Caco-2 (cell line): ENCODE measurements around the gene RAB24. TPM values are rescaled to one million over a fixed set of nuclear protein-coding genes. Genes with fewer than 3 reads are reported as not detected.

ENCODE experiments used
- BruUV-seq: library from RNA; stranded (reverse); fragments of 400-500 nt; replicated peaks from 2 replicates; lab custom pipeline; 2021; lab: Mats Ljungman, UMichigan
- CTCF ChIA-PET: fragments of 300-600 bp; sonication (Branson Sonifier 250); formaldehyde crosslinking; loops from one replicate; lab custom pipeline; 2022; ENCODE audit warnings: antibody characterized with exemption; lab: Charles Lee
- POLR2A ChIA-PET: fragments of 300-600 bp; sonication (Branson Sonifier 250); formaldehyde crosslinking; loops from one replicate; lab custom pipeline; 2022; ENCODE audit warnings: antibody characterized with exemption; lab: Charles Lee
- DNase-seq, 2 experiments: peaks; one replicate each; pipeline versions ENCODE4 v3.0.0 to v3.0.0-alpha.2; 2020 to 2022
- H3K27me3 ChIP-seq: replicated peaks from 2 replicates; pipeline ENCODE4 v1.6.0; 2011; ENCODE audit warnings: low read length; ENCODE audit not compliant: control insufficient read depth, insufficient read depth
- H3K36me3 ChIP-seq: 2 replicates; pipeline ENCODE4 v1.5.1; 2011; ENCODE audit warnings: low read length; ENCODE audit not compliant: control insufficient read depth, insufficient read depth
- H3K4me1 ChIP-seq: fragments of 250-450 bp; sonication (Bioruptor Pico); 2 replicates; pipeline ENCODE4 v1.5.1; 2020; ENCODE audit warnings: mild to moderate bottlenecking
- H3K4me3 ChIP-seq: 2 replicates; pipeline ENCODE4 v1.5.1; 2011; ENCODE audit warnings: low read depth, mild to moderate bottlenecking, control low read depth, low read length
- H3K9me3 ChIP-seq: fragments of 250-450 bp; sonication (Bioruptor Pico); 2 replicates; pipeline ENCODE4 v1.5.1; 2020; ENCODE audit warnings: mild to moderate bottlenecking, moderate library complexity
- H3K27ac Mint-ChIP-seq: one replicate; pipeline ENCODE4 v1.8.0; 2022; ENCODE audit warnings: mixed read lengths; ENCODE audit not compliant: unreplicated experiment
- H3K27me3 Mint-ChIP-seq: one replicate; pipeline ENCODE4 v1.8.0; 2022; ENCODE audit warnings: mixed read lengths; ENCODE audit not compliant: insufficient read depth, unreplicated experiment
- H3K36me3 Mint-ChIP-seq: one replicate; pipeline ENCODE4 v1.8.0; 2022; ENCODE audit warnings: mild to moderate bottlenecking, mixed read lengths; ENCODE audit not compliant: insufficient read depth, unreplicated experiment
- H3K4me1 Mint-ChIP-seq: one replicate; pipeline ENCODE4 v1.8.0; 2022; ENCODE audit warnings: low read depth, mixed read lengths; ENCODE audit not compliant: unreplicated experiment
- H3K4me3 Mint-ChIP-seq: one replicate; pipeline ENCODE4 v1.8.0; 2022; ENCODE audit warnings: mild to moderate bottlenecking, moderate library complexity, mixed read lengths; ENCODE audit not compliant: unreplicated experiment
- H3K9me3 Mint-ChIP-seq: one replicate; pipeline ENCODE4 v1.8.0; 2022; ENCODE audit warnings: mixed read lengths; ENCODE audit not compliant: unreplicated experiment
- intact Hi-C: fragments of 100-400 bp; cut with micrococcal nuclease; formaldehyde crosslinking; loops from one replicate; pipeline ENCODE4 v1.10.0; 2022; ENCODE audit not compliant: unreplicated experiment
- total RNA-seq: library from RNA; stranded (reverse); gene quantifications from 2 replicates; pipeline ENCODE4 v1.2.3, GENCODE V29; 2022
- TF ChIP-seq, protein P1 (sequence below), 2 experiments: fragments of 200-600 bp in 1 of 2; IDR thresholded peaks; 1 replicate in 1 of 2; 2 replicates in 1 of 2; pipeline versions ENCODE4 v1.5.1 to v1.8.0; 2011 to 2022; ENCODE audit warnings: antibody characterized with exemption in 1 of 2, control low read depth in 1 of 2, inconsistent platforms in 1 of 2, low read depth in 1 of 2, low read length in 1 of 2, mild to moderate bottlenecking in 1 of 2, moderate library complexity in 1 of 2; ENCODE audit not compliant: insufficient read depth in 1 of 2, severe bottlenecking in 1 of 2, unreplicated experiment in 1 of 2

Gene RAB24
- total RNA-seq, 1 experiment from 2014 or later, result 29.9 TPM

DNA sequence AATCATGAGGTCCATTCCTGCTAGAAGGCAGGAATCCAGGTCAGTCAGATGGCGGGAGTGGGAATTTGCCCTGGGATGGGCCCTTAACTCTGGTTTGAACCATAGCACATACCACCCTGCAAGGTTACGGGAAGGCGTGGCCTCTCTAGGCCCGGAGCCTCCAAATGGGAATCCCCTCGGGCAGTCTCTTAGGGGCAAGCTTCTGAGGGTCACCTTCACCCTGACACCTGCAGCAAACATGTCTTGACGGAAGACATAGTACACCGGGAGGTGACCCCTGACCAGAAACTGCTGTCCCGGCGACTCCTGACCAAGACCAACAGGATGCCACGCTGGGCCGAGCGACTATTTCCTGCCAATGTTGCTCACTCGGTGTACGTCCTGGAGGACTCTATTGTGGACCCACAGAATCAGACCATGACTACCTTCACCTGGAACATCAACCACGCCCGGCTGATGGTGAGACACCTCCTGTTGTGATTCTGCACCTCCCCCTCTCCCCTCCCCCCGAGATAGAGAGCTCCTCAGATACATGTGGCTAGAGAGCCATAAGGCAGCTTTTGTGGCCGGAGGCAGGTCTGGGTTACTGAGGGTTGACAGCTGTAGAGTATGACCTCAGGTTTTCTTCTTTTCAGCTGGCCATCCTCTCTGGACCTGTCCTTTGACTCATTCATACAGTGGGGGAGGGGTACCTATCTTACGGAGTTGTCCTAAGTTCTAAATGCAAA is 1.0 kb upstream of the RAB24 start:
- TF ChIP-seq, protein P1, sequence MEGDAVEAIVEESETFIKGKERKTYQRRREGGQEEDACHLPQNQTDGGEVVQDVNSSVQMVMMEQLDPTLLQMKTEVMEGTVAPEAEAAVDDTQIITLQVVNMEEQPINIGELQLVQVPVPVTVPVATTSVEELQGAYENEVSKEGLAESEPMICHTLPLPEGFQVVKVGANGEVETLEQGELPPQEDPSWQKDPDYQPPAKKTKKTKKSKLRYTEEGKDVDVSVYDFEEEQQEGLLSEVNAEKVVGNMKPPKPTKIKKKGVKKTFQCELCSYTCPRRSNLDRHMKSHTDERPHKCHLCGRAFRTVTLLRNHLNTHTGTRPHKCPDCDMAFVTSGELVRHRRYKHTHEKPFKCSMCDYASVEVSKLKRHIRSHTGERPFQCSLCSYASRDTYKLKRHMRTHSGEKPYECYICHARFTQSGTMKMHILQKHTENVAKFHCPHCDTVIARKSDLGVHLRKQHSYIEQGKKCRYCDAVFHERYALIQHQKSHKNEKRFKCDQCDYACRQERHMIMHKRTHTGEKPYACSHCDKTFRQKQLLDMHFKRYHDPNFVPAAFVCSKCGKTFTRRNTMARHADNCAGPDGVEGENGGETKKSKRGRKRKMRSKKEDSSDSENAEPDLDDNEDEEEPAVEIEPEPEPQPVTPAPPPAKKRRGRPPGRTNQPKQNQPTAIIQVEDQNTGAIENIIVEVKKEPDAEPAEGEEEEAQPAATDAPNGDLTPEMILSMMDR (IDR thresholded peaks at IDR 0.05; ENCODE audit: insufficient read depth in 1 of 2, low read depth in 1 of 2, low read length in 1 of 2, severe bottlenecking in 1 of 2, unreplicated experiment in 1 of 2), result no peak
- peaks cover 74% of the 10 kb centered on the region for H3K36me3 Mint-ChIP-seq
- no TSS peak for BruUV-seq

DNA sequence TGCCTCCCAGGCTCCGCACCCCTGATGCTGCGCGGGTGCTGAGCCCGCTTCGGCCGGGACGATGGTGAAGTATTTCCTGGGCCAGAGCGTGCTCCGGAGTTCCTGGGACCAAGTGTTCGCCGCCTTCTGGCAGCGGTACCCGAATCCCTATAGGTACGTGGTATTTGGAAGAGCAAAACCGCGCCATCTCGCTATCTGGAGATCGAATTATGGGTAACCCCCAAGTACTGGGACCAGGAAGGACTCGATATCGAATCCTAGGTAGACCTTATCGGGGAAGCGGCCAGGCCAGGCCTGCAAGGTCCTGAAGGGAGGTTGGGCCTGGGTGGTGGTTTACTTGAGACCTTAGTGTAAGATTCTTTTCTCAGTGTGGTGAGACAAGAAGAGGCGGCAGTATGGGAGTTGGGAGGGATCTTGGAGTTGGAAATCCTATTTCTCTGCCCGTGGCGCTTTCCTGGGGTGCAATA is 439 bp upstream of the RAB24 start:
- TF ChIP-seq, protein P1 (IDR thresholded peaks at IDR 0.05; ENCODE audit: insufficient read depth in 1 of 2, low read depth in 1 of 2, low read length in 1 of 2, severe bottlenecking in 1 of 2, unreplicated experiment in 1 of 2), result no peak
- Mint-ChIP-seq H3K4me3 (peak overlapping the region; percentile 94), H3K4me1 (peaks cover 26% of the 10 kb centered on the region), H3K27me3 (no peaks in the 10 kb centered on the region), H3K27ac (peak overlapping the region; percentile 94), H3K36me3 (peaks cover 72% of the 10 kb centered on the region), H3K9me3 (no peaks in the 10 kb centered on the region)
- H3K4me1 ChIP-seq, result peaks cover 29% of the 10 kb centered on the region
- peaks cover 9% of the 10 kb centered on the region for H3K36me3 ChIP-seq
- H3K27me3 ChIP-seq, result no peaks in the 10 kb centered on the region
- intact Hi-C loops, result no loop called here
- POLR2A ChIA-PET, result interaction anchor here (0.6 to 1.8 kb wide), 4 partner anchors 8 to 217 kb away, joined by 3 to 7 read pairs (median 6); partner anchors contain the start of genes FGFR4, GRK6 and LMAN2
- TSS peak; percentile 67 for BruUV-seq
- CTCF ChIA-PET, result interaction anchor here (0.7 to 2.4 kb wide), 4 partner anchors 40 to 192 kb away, joined by 3 to 13 read pairs (median 4); no protein-coding TSS in a partner anchor
- H3K9me3 ChIP-seq, result no peaks in the 10 kb centered on the region
- peak overlapping the region; percentile 89 for H3K4me3 ChIP-seq
- no peak for DNase-seq

More for the DNA sequence above, 1.0 kb upstream of the RAB24 start:
- Mint-ChIP-seq H3K4me3 (peak overlapping the region; percentile 94), H3K27me3 (no peaks in the 10 kb centered on the region), H3K4me1 (peaks cover 25% of the 10 kb centered on the region), H3K9me3 (no peaks in the 10 kb centered on the region), H3K27ac (peak overlapping the region; percentile 94)
- peaks cover 8% of the 10 kb centered on the region for H3K36me3 ChIP-seq
- no peaks in the 10 kb centered on the region for H3K27me3 ChIP-seq
- peak in 1 of 2 experiments; percentile 72 for DNase-seq
- peaks cover 29% of the 10 kb centered on the region for H3K4me1 ChIP-seq
- CTCF ChIA-PET, result interaction anchor here (0.6 kb wide), 1 partner anchor 192 kb away, joined by 3 read pairs; no protein-coding TSS in a partner anchor
- H3K4me3 ChIP-seq, result peak overlapping the region; percentile 89
- intact Hi-C loops, result no loop called here
- POLR2A ChIA-PET, result no interaction called here
- H3K9me3 ChIP-seq, result no peaks in the 10 kb centered on the region

GRCh38 chr5:177302354-177303110 is 987 bp downstream of the RAB24 start:
- no peaks in the 10 kb centered on the region for H3K27me3 ChIP-seq
- TF ChIP-seq, protein P1 (IDR thresholded peaks at IDR 0.05; ENCODE audit: insufficient read depth in 1 of 2, low read depth in 1 of 2, low read length in 1 of 2, severe bottlenecking in 1 of 2, unreplicated experiment in 1 of 2), result no peak
- BruUV-seq, result no TSS peak
- Mint-ChIP-seq H3K9me3 (no peaks in the 10 kb centered on the region), H3K4me1 (peaks cover 21% of the 10 kb centered on the region), H3K27me3 (no peaks in the 10 kb centered on the region), H3K27ac (peak overlapping the region; percentile 94), H3K36me3 (peaks cover 74% of the 10 kb centered on the region), H3K4me3 (peak overlapping the region; percentile 94)
- peaks cover 29% of the 10 kb centered on the region for H3K4me1 ChIP-seq
- DNase-seq, result peak in 1 of 2 experiments; percentile 31
- POLR2A ChIA-PET, result interaction anchor here (0.5 to 1.8 kb wide), 3 partner anchors 10 to 124 kb away, joined by 6 to 7 read pairs (median 7); partner anchors contain the start of gene GRK6
- no peaks in the 10 kb centered on the region for H3K9me3 ChIP-seq
- intact Hi-C loops, result loop anchor here (1.0 kb wide), 1 partner anchor 188 kb away; no protein-coding TSS in a partner anchor
- peaks cover 9% of the 10 kb centered on the region for H3K36me3 ChIP-seq
- H3K4me3 ChIP-seq, result peak overlapping the region; percentile 89
- CTCF ChIA-PET, result interaction anchor here (1.4 to 2.4 kb wide), 3 partner anchors 8 to 189 kb away, joined by 3 to 13 read pairs (median 11); no protein-coding TSS in a partner anchor
